ENCODE measurements around the gene UTRN.

The UTRN gene

GRCh38 chr6:144284783-144285547 is at the start of gene UTRN:
UTRN (plus strand) TSS chr6:144285335; CDS start chr6:144291829, 6,494 bp downstream.
- DNase-seq, result peak; percentile 95

GRCh38 chr6:144244688-144245087 is 40.4 kb upstream of the UTRN start:
- no peak for DNase-seq

GRCh38 chr6:144246988-144247387 is 38.1 kb upstream of the UTRN start:
- no peak for DNase-seq

GRCh38 chr6:144248003-144248402 is 37.1 kb upstream of the UTRN start:
- no peak for DNase-seq

GRCh38 chr6:144248476-144249301 is 36.4 kb upstream of the UTRN start:
- peak; percentile 17 for DNase-seq

- DNase-seq, result no peak
Measured at GRCh38 chr6:144250276-144250675, 34.9 kb upstream of the UTRN start.

- DNase-seq, result no peak
Measured at GRCh38 chr6:144252259-144252658, 32.9 kb upstream of the UTRN start.

GRCh38 chr6:144259986-144260385 is 25.1 kb upstream of the UTRN start:
- no peak for DNase-seq

- DNase-seq, result no peak
Measured at GRCh38 chr6:144262470-144263369, 22.4 kb upstream of the UTRN start.

- no peak for DNase-seq
Measured at GRCh38 chr6:144263786-144264185, 21.3 kb upstream of the UTRN start.

GRCh38 chr6:144264270-144265060 is 20.7 kb upstream of the UTRN start:
- DNase-seq, result peak; percentile 59

GRCh38 chr6:144265061-144265357 is 20.1 kb upstream of the UTRN start:
- DNase-seq, result no peak

- DNase-seq, result peak; percentile 87
Measured at GRCh38 chr6:144265390-144265789, 19.7 kb upstream of the UTRN start.

- peak; percentile 84 for DNase-seq
Measured at GRCh38 chr6:144266091-144266649, 19.0 kb upstream of the UTRN start.

- DNase-seq, result peak; percentile 11
Measured at GRCh38 chr6:144268794-144269349, 16.3 kb upstream of the UTRN start.

- no peak for DNase-seq
Measured at GRCh38 chr6:144277174-144277573, 8.0 kb upstream of the UTRN start.

- no peak for DNase-seq
Measured at GRCh38 chr6:144277605-144278227, 7.4 kb upstream of the UTRN start.

- DNase-seq, result no peak
Measured at GRCh38 chr6:144278659-144279314, 6.3 kb upstream of the UTRN start.

GRCh38 chr6:144279484-144280150 is 5.5 kb upstream of the UTRN start:
- DNase-seq, result no peak

Data from eye (tissue), 1 donor.